ENCODE measurements around the gene CDYL2. TPM values are rescaled to one million over a fixed set of nuclear protein-coding genes. Genes with fewer than 3 reads are reported as not detected.

Gene CDYL2
- total RNA-seq, 3 donors from 2014 or later, result 6.3 to 8.9 (median 7.5) TPM

DNA sequence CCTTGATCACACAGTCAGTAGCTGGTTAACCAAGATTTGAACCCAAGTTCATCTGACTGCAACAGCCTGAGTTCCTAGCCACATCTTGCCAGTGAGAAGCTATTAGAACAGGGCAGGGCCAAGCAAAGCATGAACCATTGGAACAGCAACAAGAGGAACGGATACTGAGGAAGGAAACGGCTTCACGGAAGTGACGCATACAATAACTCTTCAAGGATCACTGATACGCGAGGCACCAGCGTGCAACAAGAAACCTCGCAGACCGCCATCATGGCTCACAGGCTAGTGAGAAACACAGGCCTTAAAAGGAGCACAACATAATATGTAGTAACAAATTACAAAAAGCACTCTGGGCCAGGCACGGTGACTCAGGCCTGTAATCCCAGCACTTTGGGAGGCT lies 114.9 kb downstream of the CDYL2 start:
- ATAC-seq (no peak), DNase-seq (no peak)
- H3K9me3 ChIP-seq, result no peaks in the 10 kb centered on the region
- H3K36me3 ChIP-seq (ENCODE audit: low read depth), result no peaks in the 10 kb centered on the region
- TF ChIP-seq, protein P1, sequence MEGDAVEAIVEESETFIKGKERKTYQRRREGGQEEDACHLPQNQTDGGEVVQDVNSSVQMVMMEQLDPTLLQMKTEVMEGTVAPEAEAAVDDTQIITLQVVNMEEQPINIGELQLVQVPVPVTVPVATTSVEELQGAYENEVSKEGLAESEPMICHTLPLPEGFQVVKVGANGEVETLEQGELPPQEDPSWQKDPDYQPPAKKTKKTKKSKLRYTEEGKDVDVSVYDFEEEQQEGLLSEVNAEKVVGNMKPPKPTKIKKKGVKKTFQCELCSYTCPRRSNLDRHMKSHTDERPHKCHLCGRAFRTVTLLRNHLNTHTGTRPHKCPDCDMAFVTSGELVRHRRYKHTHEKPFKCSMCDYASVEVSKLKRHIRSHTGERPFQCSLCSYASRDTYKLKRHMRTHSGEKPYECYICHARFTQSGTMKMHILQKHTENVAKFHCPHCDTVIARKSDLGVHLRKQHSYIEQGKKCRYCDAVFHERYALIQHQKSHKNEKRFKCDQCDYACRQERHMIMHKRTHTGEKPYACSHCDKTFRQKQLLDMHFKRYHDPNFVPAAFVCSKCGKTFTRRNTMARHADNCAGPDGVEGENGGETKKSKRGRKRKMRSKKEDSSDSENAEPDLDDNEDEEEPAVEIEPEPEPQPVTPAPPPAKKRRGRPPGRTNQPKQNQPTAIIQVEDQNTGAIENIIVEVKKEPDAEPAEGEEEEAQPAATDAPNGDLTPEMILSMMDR (IDR thresholded peaks at IDR 0.05), result no peak
- no peaks in the 10 kb centered on the region for H3K4me1 ChIP-seq (ENCODE audit: low read depth)
- intact Hi-C loops (cut with DNase I, micrococcal nuclease), result no loop called here
- no peak overlapping the region for H3K4me3 ChIP-seq

DNA sequence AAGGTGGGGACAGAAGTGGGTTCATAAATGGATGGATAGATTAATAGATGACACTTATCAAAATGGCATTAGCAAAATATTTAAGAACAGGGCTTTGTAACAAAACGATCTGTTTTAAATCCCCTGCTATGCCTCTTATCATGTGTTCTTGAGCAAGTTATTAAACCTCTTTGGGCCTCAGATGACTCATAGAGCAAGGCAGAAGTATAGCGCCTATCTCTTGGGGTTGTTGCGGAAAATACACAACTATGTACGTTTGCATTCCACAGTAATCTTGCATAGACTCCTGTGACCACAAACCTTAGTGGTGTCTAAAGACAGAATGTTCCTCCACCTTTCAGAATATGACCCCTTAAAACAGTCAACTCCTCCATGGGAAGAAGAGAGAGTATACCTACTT lies 116.8 kb downstream of the CDYL2 start:
- H3K9me3 ChIP-seq, result no peaks in the 10 kb centered on the region
- intact Hi-C loops (cut with DNase I, micrococcal nuclease), result no loop called here
- TF ChIP-seq, protein P1 (IDR thresholded peaks at IDR 0.05), result no peak
- H3K4me1 ChIP-seq (ENCODE audit: low read depth), result no peaks in the 10 kb centered on the region
- ATAC-seq, result no peak
- DNase-seq, result no peak
- H3K36me3 ChIP-seq (ENCODE audit: low read depth), result no peaks in the 10 kb centered on the region
- H3K4me3 ChIP-seq, result no peak overlapping the region

GRCh38 chr16:80684906-80685305 lies 119.5 kb downstream of the CDYL2 start:
- intact Hi-C loops (cut with DNase I, micrococcal nuclease), result no loop called here
- no peaks in the 10 kb centered on the region for H3K9me3 ChIP-seq
- no peaks in the 10 kb centered on the region for H3K36me3 ChIP-seq (ENCODE audit: low read depth)
- ATAC-seq (no peak), DNase-seq (no peak)
- H3K4me1 ChIP-seq (ENCODE audit: low read depth), result no peaks in the 10 kb centered on the region
- TF ChIP-seq, protein P1 (IDR thresholded peaks at IDR 0.05), result no peak
- H3K4me3 ChIP-seq, result no peak overlapping the region

- Histone ChIP-seq H3K4me1 (ENCODE audit: low read depth) (no peaks in the 10 kb centered on the region), H3K4me3 (no peak overlapping the region), H3K9me3 (no peaks in the 10 kb centered on the region), H3K36me3 (ENCODE audit: low read depth) (no peaks in the 10 kb centered on the region)
- no peak for ATAC-seq
- intact Hi-C loops (cut with DNase I, micrococcal nuclease), result no loop called here
- no peak for DNase-seq
- TF ChIP-seq, protein P1 (IDR thresholded peaks at IDR 0.05), result no peak
These were observed 120.1 kb downstream of the CDYL2 start for GRCh38 chr16:80684136-80684765.

GRCh38 chr16:80683646-80684045 lies 120.8 kb downstream of the CDYL2 start:
- Histone ChIP-seq H3K9me3 (no peaks in the 10 kb centered on the region), H3K4me3 (no peak overlapping the region), H3K36me3 (ENCODE audit: low read depth) (no peaks in the 10 kb centered on the region), H3K4me1 (ENCODE audit: low read depth) (no peaks in the 10 kb centered on the region)
- ATAC-seq (no peak), DNase-seq (no peak)
- intact Hi-C loops (cut with DNase I, micrococcal nuclease), result no loop called here
- TF ChIP-seq, protein P1 (IDR thresholded peaks at IDR 0.05), result no peak
